Duodenal mucosa (tissue), 2 donors: ENCODE data around the gene LRFN5.
"Not testable (repeated sequence)": the region's sequence is repeated elsewhere in the genome, so short reads cannot be mapped to it uniquely, and the experiment has no call there.

ENCODE experiments used
- H3K27ac ChIP-seq: one replicate; pipeline ENCODE4 v1.7.0; 2013; ENCODE audit warnings: low read depth, low read length
- H3K27me3 ChIP-seq, 2 donors: one replicate each; pipeline ENCODE4 v1.7.0; 2013; ENCODE audit warnings: low read length in 2 of 2, control low read depth in 1 of 2; ENCODE audit not compliant: insufficient read depth in 2 of 2, control insufficient read depth in 1 of 2
- H3K36me3 ChIP-seq, 2 donors: one replicate each; pipeline ENCODE4 v1.7.0; 2013; ENCODE audit warnings: low read length in 2 of 2, control low read depth in 1 of 2; ENCODE audit not compliant: insufficient read depth in 2 of 2, control insufficient read depth in 1 of 2
- H3K4me1 ChIP-seq, 2 donors: one replicate each; pipeline ENCODE4 v1.7.0; 2013; ENCODE audit warnings: low read length in 2 of 2, control low read depth in 1 of 2; ENCODE audit not compliant: insufficient read depth in 2 of 2, control insufficient read depth in 1 of 2
- H3K4me3 ChIP-seq, 2 donors: one replicate each; pipeline ENCODE4 v1.7.0; 2013; ENCODE audit warnings: low read length in 2 of 2, low read depth in 1 of 2
- H3K9ac ChIP-seq, 2 donors: one replicate each; pipeline ENCODE4 v1.7.0; 2013; ENCODE audit warnings: low read length in 2 of 2, low read depth in 1 of 2
- H3K9me3 ChIP-seq, 2 donors: one replicate each; pipeline ENCODE4 v1.7.0; 2013; ENCODE audit warnings: low read length in 2 of 2, control low read depth in 1 of 2; ENCODE audit not compliant: control insufficient read depth in 1 of 2

The LRFN5 gene

GRCh38 chr14:41606532-41607303 is at the start of gene LRFN5:
Gene LRFN5 (plus strand): TSS chr14:41606876.
- peaks cover 56 to 67% of the 10 kb centered on the region in 2 donors for H3K27me3 ChIP-seq
- peak within 1 kb of the TSS; percentile 46 to 55 for H3K4me3 ChIP-seq
- no peak within 1 kb of the TSS for H3K27ac ChIP-seq
- no peaks in the 10 kb centered on the region for H3K9me3 ChIP-seq
- H3K36me3 ChIP-seq: no peaks in the 10 kb centered on the region
- H3K4me1 ChIP-seq: peaks cover 3 to 28% of the 10 kb centered on the region in 2 donors
- H3K9ac ChIP-seq: peak within 1 kb of the TSS in 1 of 2 donors; percentile 23

- H3K9ac ChIP-seq: no peak overlapping the region
- no peaks in the 10 kb centered on the region for H3K36me3 ChIP-seq
- H3K9me3 ChIP-seq: no peaks in the 10 kb centered on the region
- no peak overlapping the region for H3K27ac ChIP-seq
- H3K27me3 ChIP-seq: no peaks in the 10 kb centered on the region
- no peak overlapping the region for H3K4me3 ChIP-seq
- no peaks in the 10 kb centered on the region for H3K4me1 ChIP-seq
Measured at GRCh38 chr14:41558490-41558889, 48.2 kb upstream of the LRFN5 start.

- not testable (repeated sequence) for H3K27ac ChIP-seq, H3K27me3 ChIP-seq, H3K4me1 ChIP-seq, H3K9me3 ChIP-seq, H3K4me3 ChIP-seq, H3K9ac ChIP-seq, H3K36me3 ChIP-seq
Measured at GRCh38 chr14:41566864-41567263, 39.8 kb upstream of the LRFN5 start.

DNA sequence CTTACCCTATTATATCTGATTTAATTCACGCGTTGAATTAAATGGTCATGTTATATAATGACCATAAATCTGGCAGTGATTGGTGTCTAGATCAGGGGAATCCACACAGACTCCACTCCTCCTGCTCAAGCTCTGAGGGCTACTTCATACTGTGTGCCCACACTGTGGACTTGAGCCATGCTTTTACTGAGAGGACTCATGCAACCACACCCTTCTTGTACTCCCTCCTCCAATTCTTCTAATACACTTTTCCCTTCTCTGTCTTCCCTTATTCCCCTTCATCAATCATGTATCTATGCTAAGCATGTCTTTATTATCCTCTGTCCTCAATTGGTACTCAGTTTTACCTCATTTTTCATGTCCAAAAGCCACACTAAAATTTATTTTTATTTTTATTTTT is 37.7 kb upstream of the LRFN5 start:
- no peaks in the 10 kb centered on the region for H3K36me3 ChIP-seq
- H3K27me3 ChIP-seq: no peaks in the 10 kb centered on the region
- no peak overlapping the region for H3K27ac ChIP-seq
- H3K9me3 ChIP-seq: no peaks in the 10 kb centered on the region
- H3K9ac ChIP-seq: no peak overlapping the region
- no peaks in the 10 kb centered on the region for H3K4me1 ChIP-seq
- H3K4me3 ChIP-seq: no peak overlapping the region

DNA sequence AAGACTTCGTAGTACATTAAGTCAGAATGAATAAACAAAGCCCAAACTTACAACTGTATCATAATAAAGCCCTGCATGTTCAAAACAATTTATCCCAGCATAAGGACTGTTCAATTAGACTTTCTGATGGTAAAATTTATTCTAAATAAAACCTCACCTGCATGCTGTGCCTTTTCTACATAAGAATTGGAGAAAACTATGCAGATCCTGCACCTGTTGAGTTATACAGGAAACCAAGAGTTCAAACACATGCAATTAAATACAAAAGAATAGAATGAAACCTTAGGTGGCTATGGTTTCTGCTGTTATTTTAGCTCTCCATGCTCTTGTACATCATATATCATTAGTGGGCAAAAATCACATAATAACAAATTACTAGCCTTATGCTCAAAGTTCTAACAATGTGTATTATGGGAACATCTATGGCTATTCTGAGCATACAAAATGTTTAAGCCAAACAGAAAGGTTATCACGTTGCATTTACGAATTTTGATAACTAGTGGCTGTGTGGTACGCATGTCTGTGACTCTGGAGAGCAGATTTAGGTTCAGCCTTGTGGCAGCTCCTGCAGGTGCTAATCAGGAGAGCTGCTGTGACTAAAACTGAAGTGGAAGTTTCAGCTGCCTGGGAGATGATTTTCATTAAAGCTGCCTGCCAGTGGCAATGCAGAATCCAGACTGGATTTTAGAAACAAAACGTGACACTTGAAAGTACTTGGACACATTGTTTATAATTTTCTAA is 36.1 kb upstream of the LRFN5 start:
- H3K4me1 ChIP-seq: no peaks in the 10 kb centered on the region
- no peaks in the 10 kb centered on the region for H3K36me3 ChIP-seq
- H3K9me3 ChIP-seq: no peaks in the 10 kb centered on the region
- no peak overlapping the region for H3K9ac ChIP-seq
- H3K27me3 ChIP-seq: no peaks in the 10 kb centered on the region
- no peak overlapping the region for H3K4me3 ChIP-seq
- no peak overlapping the region for H3K27ac ChIP-seq

GRCh38 chr14:41586237-41586636 is 20.4 kb upstream of the LRFN5 start:
- Histone ChIP-seq H3K4me1 (no peaks in the 10 kb centered on the region), H3K36me3 (no peaks in the 10 kb centered on the region), H3K9ac (no peak overlapping the region), H3K27me3 (no peaks in the 10 kb centered on the region), H3K4me3 (no peak overlapping the region), H3K9me3 (no peaks in the 10 kb centered on the region), H3K27ac (no peak overlapping the region)

DNA sequence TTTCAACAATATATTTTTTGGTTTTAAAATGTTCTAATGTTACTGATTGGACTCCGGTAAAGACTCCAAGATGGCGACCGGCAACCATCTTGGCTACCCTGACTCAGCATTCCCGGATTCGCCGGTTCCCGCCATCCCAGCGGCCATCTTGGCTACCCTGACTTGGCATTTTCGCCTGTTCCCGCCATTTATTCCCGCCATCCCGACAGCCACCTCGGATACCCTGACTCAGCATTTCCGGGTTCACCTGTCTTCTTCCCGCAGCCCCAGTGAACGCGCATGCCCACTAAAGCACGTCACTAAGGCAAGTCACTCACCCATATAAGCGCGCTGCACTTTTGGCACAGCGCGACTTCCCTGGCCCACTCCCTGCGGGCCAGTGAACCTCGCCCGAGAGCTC is 9.0 kb upstream of the LRFN5 start:
- H3K27me3 ChIP-seq: peaks cover 0 to 4% of the 10 kb centered on the region in 2 donors
- no peak overlapping the region for H3K27ac ChIP-seq
- H3K9ac ChIP-seq: no peak overlapping the region
- no peaks in the 10 kb centered on the region for H3K36me3 ChIP-seq
- no peaks in the 10 kb centered on the region for H3K9me3 ChIP-seq
- H3K4me3 ChIP-seq: no peak overlapping the region
- H3K4me1 ChIP-seq: no peaks in the 10 kb centered on the region

DNA sequence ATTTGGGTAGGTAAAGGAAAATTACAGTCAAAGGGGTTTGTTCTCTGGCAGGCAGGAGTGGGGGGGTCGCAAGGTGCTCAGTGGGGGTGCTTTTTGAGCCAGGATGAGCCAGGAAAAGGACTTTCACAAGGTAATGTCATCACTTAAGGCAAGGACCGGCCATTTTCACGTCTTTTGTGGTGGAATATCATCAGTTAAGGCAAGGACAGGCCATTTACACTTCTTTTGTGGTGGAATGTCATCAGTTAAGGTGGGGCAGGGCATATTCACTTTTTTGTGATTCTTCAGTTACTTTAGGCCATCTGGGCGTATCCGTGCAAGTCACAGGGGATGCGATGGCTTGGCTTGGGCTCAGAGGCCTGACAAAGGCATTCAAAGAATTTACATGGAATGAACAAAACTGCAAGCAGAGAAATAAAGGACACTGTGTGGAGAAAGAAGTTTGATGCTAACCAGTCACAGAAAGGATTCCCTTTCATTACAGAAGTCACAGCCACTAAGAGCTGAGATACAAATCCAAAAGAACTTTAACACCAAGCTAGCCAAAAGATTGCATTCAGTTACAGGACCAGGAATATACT is 6.8 kb upstream of the LRFN5 start:
- not testable (repeated sequence) for H3K36me3 ChIP-seq, H3K9ac ChIP-seq, H3K27ac ChIP-seq, H3K9me3 ChIP-seq, H3K4me1 ChIP-seq, H3K4me3 ChIP-seq
- H3K27me3 ChIP-seq: peaks cover 5 to 11% of the 10 kb centered on the region in 2 donors

DNA sequence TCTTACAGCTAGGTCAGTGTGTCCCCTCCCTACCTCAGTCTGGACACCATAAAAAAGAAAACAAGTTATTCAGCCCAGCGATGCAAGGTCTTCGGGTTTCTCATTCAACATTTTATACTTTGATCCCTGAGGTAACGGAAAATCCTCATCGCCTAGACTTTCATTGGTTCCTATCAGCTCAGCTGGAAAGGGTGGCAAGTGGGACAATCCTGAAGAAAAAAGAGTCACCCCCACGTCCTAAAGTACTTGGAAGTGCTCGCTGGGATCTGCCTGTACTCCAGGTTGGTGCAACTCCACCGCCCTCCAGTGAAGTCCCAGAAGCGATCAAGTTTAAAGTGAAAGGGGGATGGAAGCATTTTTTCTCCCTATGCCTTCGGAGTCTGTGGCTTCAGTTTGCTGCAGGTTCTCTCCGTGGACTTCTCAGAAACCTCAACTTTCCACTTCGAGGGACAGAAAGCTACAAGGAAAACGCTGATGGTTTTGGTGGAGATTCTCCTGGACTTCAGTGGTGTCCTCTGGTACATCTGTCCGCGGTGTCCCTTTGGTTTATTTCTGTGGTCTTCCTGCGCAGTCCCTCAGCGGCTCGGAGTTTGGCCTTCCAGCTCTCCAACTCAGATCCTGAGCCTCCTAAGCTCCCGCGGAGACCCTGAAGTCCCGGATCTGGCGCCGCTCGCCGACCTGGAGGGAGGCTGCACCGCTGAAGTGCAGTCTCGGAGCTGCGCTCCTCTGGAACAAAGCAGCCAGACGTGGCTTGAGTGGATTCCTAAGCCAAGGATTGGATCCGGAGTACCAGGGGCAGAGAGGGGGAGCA is 1.8 kb upstream of the LRFN5 start:
- H3K27ac ChIP-seq: no peak overlapping the region
- no peak overlapping the region for H3K9ac ChIP-seq
- H3K9me3 ChIP-seq: no peaks in the 10 kb centered on the region
- H3K4me3 ChIP-seq: peak overlapping the region; percentile 29 to 45
- H3K27me3 ChIP-seq: peaks cover 51 to 56% of the 10 kb centered on the region in 2 donors
- H3K36me3 ChIP-seq: no peaks in the 10 kb centered on the region
- H3K4me1 ChIP-seq: peaks cover 3 to 28% of the 10 kb centered on the region in 2 donors
